Neural cell (in vitro differentiated cells): ENCODE data around the gene PHLPP1.

Source experiments
- CTCF ChIP-seq: fragments of 450-650 bp; IDR thresholded peaks from 2 replicates; pipeline ENCODE4 v1.5.1; 2014; ENCODE audit warnings: antibody characterized with exemption, mild to moderate bottlenecking, moderate library complexity; ENCODE audit not compliant: poor library complexity, severe bottlenecking
- EP300 ChIP-seq: fragments of 450-650 bp; conservative IDR thresholded peaks from 2 replicates; pipeline ENCODE4 v1.6.1; 2014; ENCODE audit warnings: antibody characterized with exemption, mild to moderate bottlenecking, moderate library complexity; ENCODE audit not compliant: poor library complexity, severe bottlenecking
- EZH2 ChIP-seq: fragments of 200-600, 300-800 bp; shearing (Covaris generic), sonication (generic); IDR thresholded peaks from 2 replicates; pipeline ENCODE4 v1.6.1; 2014; ENCODE audit warnings: antibody characterized with exemption, low read length, borderline replicate concordance, mild to moderate bottlenecking; ENCODE audit not compliant: insufficient read depth, poor library complexity, severe bottlenecking
- MXI1 ChIP-seq: fragments of 450-650 bp; conservative IDR thresholded peaks from 2 replicates; pipeline ENCODE4 v1.6.1; 2014; ENCODE audit warnings: antibody characterized with exemption, mild to moderate bottlenecking; ENCODE audit not compliant: poor library complexity, severe bottlenecking
- POLR2AphosphoS5 ChIP-seq: IDR thresholded peaks from 2 replicates; pipeline ENCODE4 v1.6.1; 2012
- RAD21 ChIP-seq: fragments of 450-650 bp; conservative IDR thresholded peaks from 2 replicates; pipeline ENCODE4 v1.6.1; 2014; ENCODE audit warnings: antibody characterized with exemption, mild to moderate bottlenecking, moderate library complexity
- TAF1 ChIP-seq: IDR thresholded peaks from 2 replicates; pipeline ENCODE4 v1.6.1; 2012; ENCODE audit warnings: low read depth

GRCh38 chr18:63016270-63016669 lies 300.9 kb downstream of the PHLPP1 start:
- no peak for TF ChIP-seq POLR2AphosphoS5
- TF ChIP-seq CTCF, result peak; percentile 88
- no peak for TF ChIP-seq EP300
- TF ChIP-seq EZH2, result no peak
- TF ChIP-seq RAD21, result peak; percentile 94
- no peak for TF ChIP-seq MXI1
- TF ChIP-seq TAF1, result no peak
